Heart left ventricle (tissue), 16 donors: Measurements from ENCODE around the gene GPR84. TPM values are rescaled to one million over a fixed set of nuclear protein-coding genes. Genes with fewer than 3 reads are reported as not detected.
A peak's percentile ranks its signal among the peaks of the same experiment; 100 is the strongest.
"Not testable (repeated sequence)": the region's sequence is repeated elsewhere in the genome, so short reads cannot be mapped to it uniquely, and the experiment has no call there.

ENCODE experiments used
- ATAC-seq, 4 donors: fragments of 200-7000 bp; cut with Tn5 transposase; one replicate each; pipeline ENCODE4 v1.9.1; 2020 to 2022; ENCODE audit warnings: moderate library complexity in 4 of 4, mild to moderate bottlenecking in 3 of 4, moderate number of reproducible peaks in 1 of 4
- DNase-seq, 5 donors: peaks; one replicate each; pipeline ENCODE4 v3.0.0-alpha.2; 2020
- H3K27ac ChIP-seq, 12 donors: fragments of 200-600 bp; sonication (generic) in 4 of 12; one replicate each; pipeline versions ENCODE4 v1.5.0 to v1.8.0; 2016 to 2022; ENCODE audit warnings: mild to moderate bottlenecking in 2 of 12
- H3K27me3 ChIP-seq, 9 donors: fragments of 200-600 bp; sonication (generic) in 2 of 9; one replicate each; pipeline versions ENCODE4 v1.5.1 to v1.8.0; 2016 to 2022; ENCODE audit warnings: mild to moderate bottlenecking in 3 of 9
- H3K36me3 ChIP-seq, 9 donors: fragments of 200-600 bp; sonication (generic) in 2 of 9; one replicate each; pipeline versions ENCODE4 v1.5.0 to v1.8.0; 2018 to 2022; ENCODE audit warnings: mild to moderate bottlenecking in 2 of 9
- H3K4me1 ChIP-seq, 12 donors: fragments of 200-600 bp; sonication (generic) in 4 of 12; one replicate each; pipeline versions ENCODE4 v1.5.0 to v1.8.0; 2016 to 2022; ENCODE audit warnings: mild to moderate bottlenecking in 3 of 12
- H3K4me3 ChIP-seq, 12 donors: fragments of 200-600 bp; sonication (generic) in 4 of 12; one replicate each; pipeline versions ENCODE4 v1.5.0 to v1.8.0; 2017 to 2022; ENCODE audit warnings: mild to moderate bottlenecking in 9 of 12, moderate library complexity in 4 of 12
- H3K9me3 ChIP-seq, 12 donors: fragments of 200-600 bp; sonication (generic) in 4 of 12; one replicate each; pipeline versions ENCODE4 v1.5.0 to v1.8.0; 2016 to 2022; ENCODE audit warnings: mild to moderate bottlenecking in 1 of 12
- POLR2A ChIP-seq, 2 donors: fragments of 450-650 bp; IDR thresholded peaks; one replicate each; pipeline ENCODE4 v1.6.1; 2017; ENCODE audit warnings: antibody characterized with exemption in 2 of 2, mild to moderate bottlenecking in 2 of 2, moderate library complexity in 2 of 2
- WGBS, 4 donors: extraction: QIAGEN DNeasy Blood & Tissue Kit in 2 of 4; methylation state at CpG; one replicate each; pipeline versions ENCODE4 v1.1.5 to v1.1.7; 2013 to 2018; 5-methylcytosine and 5-hydroxymethylcytosine counted together
- intact Hi-C, 10 donors: fragments of 100-400 bp; cut with DNase I; formaldehyde crosslinking; loops; one replicate each; pipeline versions ENCODE4 v1.11.1 to v1.14.2; 2022
- polyA plus RNA-seq, 2 donors: library from polyadenylated mRNA; stranded (reverse); fragments of 200-250 nt; gene quantifications; one replicate each; pipeline ENCODE4 v1.2.3, GENCODE V29; 2013
- total RNA-seq, 9 donors: library from RNA; depleted of rRNA in 2 of 9; stranded (reverse); fragments of >200 nt in 2 of 9; fragmentation: NEBNext Ultra II Directional in 3 of 9; extraction: Animal tissue kit (Norgen Biotek cat#: 25700) in 3 of 9; gene quantifications; one replicate each; pipeline versions ENCODE4 v1.1.0 to v1.2.4, GENCODE V29; 2016 to 2023
- TF ChIP-seq, protein P1 (sequence below), 12 donors: fragments of 200-600 bp; sonication (generic) in 4 of 12; IDR thresholded peaks; one replicate each; pipeline versions ENCODE4 v1.5.0 to v1.8.0; 2018 to 2022; ENCODE audit warnings: antibody characterized with exemption in 12 of 12, mild to moderate bottlenecking in 5 of 12
- donor health status: ischemic (EF 13 %, LVEDD 7.1; RV severe dilation, severe dysfunction).
- donor health status: healthy with polysubstance abuse.
- donor health status: DM: no; HTN: yes; CAD: no.
- donor health status: DM: no; HTN: no; CAD: no.
- donor health status: ischemic (EF 25% LVEDD 6.9; RV normal size, moderate dysfunction).
- donor health status: ischemic (EF 25% LVEDD 5.7; RV mildly dilated, moderate dysfunction).
- donor health status: healthy.
- donor health status: DM: yes; HTN: yes; CAD: no.
- donor health status: ischemic (EF 35%, LVEDD 5.7; RV mildly dilated, moderate dysfunction).
- donor health status: nonischemic (EF 11% LVEDD 7.7; RV severe dilation, severe dysfunction).
- donor health status: DM: yes; HTN: yes; CAD: no.
- donor health status: PGD.
- donor health status: ischemic (EF 29% LVEDD 5.4; RV normal size, mild dysfunction).
- donor health status: nonischemic (EF 23%, LVEDD 6.1; RV moderate dilation, normal function).

The GPR84 gene
- total and polyA plus RNA-seq, 11 donors = 0.21 to 4.4 (median 0.37) TPM; not detected in 6

GRCh38 chr12:54355104-54355815 lies 9.0 kb downstream of the GPR84 start:
- DNase-seq (no peak), ATAC-seq (no peak)
- Histone ChIP-seq H3K9me3 (no peaks in the 10 kb centered on the region), H3K4me3 (no peak overlapping the region), H3K4me1 (peaks cover 0 to 48% (median 24%) of the 10 kb centered on the region in 12 donors), H3K36me3 (peaks cover 0 to 22% (median 13%) of the 10 kb centered on the region in 9 donors), H3K27ac (peak overlapping the region in 1 of 12 donors; percentile 52), H3K27me3 (no peaks in the 10 kb centered on the region)
- WGBS, 4 donors = 59 to 70% (median 67%) methylated on average over 6 of the region's 6 CpGs
- TF ChIP-seq, protein P1, sequence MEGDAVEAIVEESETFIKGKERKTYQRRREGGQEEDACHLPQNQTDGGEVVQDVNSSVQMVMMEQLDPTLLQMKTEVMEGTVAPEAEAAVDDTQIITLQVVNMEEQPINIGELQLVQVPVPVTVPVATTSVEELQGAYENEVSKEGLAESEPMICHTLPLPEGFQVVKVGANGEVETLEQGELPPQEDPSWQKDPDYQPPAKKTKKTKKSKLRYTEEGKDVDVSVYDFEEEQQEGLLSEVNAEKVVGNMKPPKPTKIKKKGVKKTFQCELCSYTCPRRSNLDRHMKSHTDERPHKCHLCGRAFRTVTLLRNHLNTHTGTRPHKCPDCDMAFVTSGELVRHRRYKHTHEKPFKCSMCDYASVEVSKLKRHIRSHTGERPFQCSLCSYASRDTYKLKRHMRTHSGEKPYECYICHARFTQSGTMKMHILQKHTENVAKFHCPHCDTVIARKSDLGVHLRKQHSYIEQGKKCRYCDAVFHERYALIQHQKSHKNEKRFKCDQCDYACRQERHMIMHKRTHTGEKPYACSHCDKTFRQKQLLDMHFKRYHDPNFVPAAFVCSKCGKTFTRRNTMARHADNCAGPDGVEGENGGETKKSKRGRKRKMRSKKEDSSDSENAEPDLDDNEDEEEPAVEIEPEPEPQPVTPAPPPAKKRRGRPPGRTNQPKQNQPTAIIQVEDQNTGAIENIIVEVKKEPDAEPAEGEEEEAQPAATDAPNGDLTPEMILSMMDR (IDR thresholded peaks at IDR 0.05) = no peak
- TF ChIP-seq POLR2A (IDR thresholded peaks at IDR 0.05) = no peak
- intact Hi-C loops = loop anchor here in 5 of 10 donors (5.0 to 10.0 kb wide), 5 partner anchors 63 to 138 kb away; partner anchors contain the start of genes CBX5 (in 2 of the 5) and HNRNPA1 (in 2 of the 5)

DNA sequence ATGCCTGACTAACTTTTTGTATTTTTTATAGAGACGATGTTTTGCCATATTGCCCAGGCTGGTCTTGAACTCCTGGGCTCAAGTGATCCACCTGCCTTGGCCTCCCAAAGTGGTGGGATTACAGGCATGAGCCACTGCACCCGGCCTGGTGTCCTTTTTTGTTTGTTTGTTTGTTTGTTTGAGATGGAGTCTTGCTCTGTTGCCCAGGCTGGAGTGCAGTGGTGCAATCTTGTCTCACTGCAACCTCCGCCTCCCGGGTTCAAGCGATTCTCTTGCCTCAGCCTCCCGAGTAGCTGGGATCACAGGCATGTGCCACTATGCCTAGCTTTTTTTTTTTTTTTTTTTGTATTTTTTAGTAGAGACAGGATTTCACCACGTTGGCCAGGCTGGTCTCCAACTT lies 10.0 kb downstream of the GPR84 start:
- intact Hi-C loops = loop anchor here in 1 of 10 donors (10.0 kb wide), 1 partner anchor 69 kb away; the partner anchor contains the start of genes CBX5 and HNRNPA1
- not testable (repeated sequence) for H3K9me3 ChIP-seq
- peaks cover 0 to 41% (median 21%) of the 10 kb centered on the region in 12 donors for H3K4me1 ChIP-seq

DNA sequence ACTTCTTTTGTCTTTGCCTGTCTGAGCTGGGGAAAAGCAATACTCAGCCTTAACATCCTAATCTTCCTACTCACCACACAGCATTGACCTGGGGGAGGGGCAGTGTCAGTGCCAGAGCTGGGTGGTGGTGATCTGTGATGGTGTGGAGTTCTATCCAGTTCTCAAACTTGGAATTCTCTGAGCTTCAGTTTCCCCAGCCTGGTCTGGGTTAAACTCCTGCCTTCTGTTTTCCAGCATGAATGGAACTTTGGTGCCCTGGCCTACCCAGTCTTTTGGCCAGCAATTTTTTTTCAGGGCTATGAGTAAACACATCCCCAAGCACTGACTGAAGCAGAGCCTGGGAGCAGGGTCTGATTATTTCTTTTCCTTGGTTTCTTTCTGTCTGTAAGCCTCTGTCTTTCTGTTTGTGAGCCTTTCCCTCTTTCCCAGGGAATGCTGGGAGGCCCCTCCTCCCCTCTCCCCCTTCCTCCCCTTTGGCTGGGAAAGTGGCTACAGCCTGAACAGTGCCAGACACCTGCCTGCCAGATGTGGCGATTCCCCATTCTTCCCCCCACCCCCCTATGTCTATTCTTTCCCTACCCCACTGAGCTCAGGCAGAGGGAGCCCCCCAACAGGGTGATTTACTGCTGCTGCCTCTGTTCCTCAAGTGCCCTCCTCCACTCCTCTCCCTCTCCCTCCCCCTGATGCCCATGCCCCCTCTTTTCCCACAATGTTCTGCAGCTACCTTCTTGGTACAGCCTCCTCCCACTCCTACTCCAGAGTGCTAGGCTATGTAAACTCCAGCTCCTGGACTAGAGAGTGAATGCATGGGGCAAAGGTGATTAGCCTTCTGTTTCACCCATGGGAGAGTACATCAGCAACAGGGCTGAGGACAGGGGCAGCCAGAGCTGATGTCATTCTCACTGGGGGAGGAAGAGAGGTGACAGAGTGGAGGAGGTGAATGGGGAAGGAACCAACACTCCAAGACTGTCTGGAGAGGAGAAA lies 11.1 kb downstream of the GPR84 start:
- Histone ChIP-seq H3K36me3 (peaks cover 0 to 42% (median 34%) of the 10 kb centered on the region in 9 donors), H3K9me3 (no peaks in the 10 kb centered on the region), H3K4me1 (peaks cover 0 to 35% (median 17%) of the 10 kb centered on the region in 12 donors), H3K27me3 (no peaks in the 10 kb centered on the region), H3K27ac (peak overlapping the region in 11 of 12 donors; percentile 20 to 87 (median 74)), H3K4me3 (peak overlapping the region in 3 of 12 donors; percentile 41 to 54 (median 49))
- no peak for TF ChIP-seq POLR2A (IDR thresholded peaks at IDR 0.05)
- TF ChIP-seq, protein P1 (IDR thresholded peaks at IDR 0.05) = no peak
- intact Hi-C loops = loop anchor here in 1 of 10 donors (10.0 kb wide), 1 partner anchor 68 kb away; the partner anchor contains the start of genes CBX5 and HNRNPA1
- WGBS, 4 donors = 29 to 33% (median 32%) methylated on average over 1 of the region's 1 CpG
- peak; percentile 31 to 54 (median 44) for ATAC-seq
- peak in 1 of 5 donors; percentile 51 for DNase-seq

More for the DNA sequence above, 10.0 kb downstream of the GPR84 start:
- not testable (repeated sequence) for DNase-seq, ATAC-seq, H3K4me3 ChIP-seq, H3K27me3 ChIP-seq
- Histone ChIP-seq H3K27ac (peak overlapping the region in 1 of 12 donors; percentile 75), H3K36me3 (peaks cover 0 to 31% (median 23%) of the 10 kb centered on the region in 9 donors)
- 70 to 86% (median 82%) methylated on average over 7 of the region's 7 CpGs for WGBS, 4 donors

DNA sequence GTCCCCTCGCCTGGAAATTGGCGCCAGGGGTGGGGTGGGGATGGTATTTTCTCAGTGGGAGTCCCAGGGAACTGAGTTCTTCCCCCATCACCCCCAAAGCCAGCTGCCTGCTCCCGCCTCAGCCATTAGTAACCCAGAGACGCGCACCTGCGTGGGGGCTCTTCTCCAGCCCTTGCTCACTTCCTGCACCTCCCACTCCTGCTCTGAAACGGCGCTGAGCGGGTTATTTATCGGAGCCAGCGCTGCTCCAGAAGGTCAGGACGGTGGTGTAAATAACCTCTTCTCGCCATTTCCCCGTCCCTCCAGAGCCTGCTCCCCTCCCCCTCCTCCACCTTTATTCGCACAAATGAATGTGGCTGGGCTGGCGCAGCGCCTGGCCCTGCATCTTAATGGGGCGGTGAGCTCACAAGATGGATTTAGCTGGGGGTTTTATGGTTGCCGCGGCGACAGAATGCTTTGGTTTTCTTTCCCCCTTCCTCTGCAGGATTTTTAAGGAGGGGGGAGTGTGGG lies 12.2 kb downstream of the GPR84 start:
- intact Hi-C loops = loop anchor here in 1 of 10 donors (10.0 kb wide), 1 partner anchor 67 kb away; the partner anchor contains the start of genes CBX5 and HNRNPA1
- peak overlapping the region in 11 of 12 donors; percentile 20 to 87 (median 74) for H3K27ac ChIP-seq
- no peaks in the 10 kb centered on the region for H3K9me3 ChIP-seq
- H3K27me3 ChIP-seq = no peaks in the 10 kb centered on the region
- no peak for TF ChIP-seq POLR2A (IDR thresholded peaks at IDR 0.05)
- TF ChIP-seq, protein P1 (IDR thresholded peaks at IDR 0.05) = no peak
- 10 to 28% (median 27%) methylated on average over 21 of the region's 21 CpGs for WGBS, 4 donors
- ATAC-seq = peak; percentile 64 to 87 (median 81)
- H3K4me1 ChIP-seq = peaks cover 0 to 29% (median 10%) of the 10 kb centered on the region in 12 donors
- DNase-seq = peak; percentile 56 to 81 (median 74)
- peak overlapping the region in 9 of 12 donors; percentile 11 to 54 (median 41) for H3K4me3 ChIP-seq
- peaks cover under 1 to 53% (median 45%) of the 10 kb centered on the region in 9 donors for H3K36me3 ChIP-seq
